ENCODE results near the gene SPOCD1.

GRCh38 chr1:31755850-31756492 is 59.9 kb downstream of the SPOCD1 start:
- TF ChIP-seq CTCF (IDR thresholded peaks at IDR 0.05) (no peak), POLR2A (IDR thresholded peaks at IDR 0.05) (no peak), POLR2AphosphoS5 (IDR thresholded peaks at IDR 0.05) (no peak)

Measured in prostate gland (tissue), 2 donors.